C4-2B (cell line): Measurements from ENCODE around the gene EPHB2.

Experiments
- H3K27ac ChIP-seq: fragments of 450-650 bp; 2 replicates; pipeline ENCODE4 v1.5.1; 2017
- CTCF ChIP-seq: fragments of 450-650 bp; conservative IDR thresholded peaks from 2 replicates; pipeline ENCODE4 v1.5.1; 2017; ENCODE audit warnings: mild to moderate bottlenecking
- ZFX ChIP-seq: fragments of 450-650 bp; IDR thresholded peaks from 2 replicates; pipeline ENCODE4 v1.6.1; 2017

The EPHB2 gene

GRCh38 chr1:22879445-22879844 is 168.8 kb downstream of the EPHB2 start:
- no peak overlapping the region for H3K27ac ChIP-seq
- TF ChIP-seq CTCF (no peak), ZFX (no peak)

- TF ChIP-seq CTCF (no peak), ZFX (no peak)
- no peak overlapping the region for H3K27ac ChIP-seq
Measured at GRCh38 chr1:22880174-22880601, 169.5 kb downstream of the EPHB2 start.

GRCh38 chr1:22883406-22883805 is 172.8 kb downstream of the EPHB2 start:
- TF ChIP-seq ZFX (no peak), CTCF (no peak)
- no peak overlapping the region for H3K27ac ChIP-seq

GRCh38 chr1:22884806-22885530 is 174.3 kb downstream of the EPHB2 start:
- TF ChIP-seq CTCF, result no peak
- TF ChIP-seq ZFX, result no peak
- H3K27ac ChIP-seq, result no peak overlapping the region

- H3K27ac ChIP-seq, result no peak overlapping the region
- TF ChIP-seq CTCF, result no peak
Measured at GRCh38 chr1:22886211-22886610, 175.6 kb downstream of the EPHB2 start.

GRCh38 chr1:22887491-22887890 is 176.9 kb downstream of the EPHB2 start:
- TF ChIP-seq CTCF (no peak), ZFX (no peak)

GRCh38 chr1:22888320-22889075 is 177.9 kb downstream of the EPHB2 start:
- no peak overlapping the region for H3K27ac ChIP-seq
- TF ChIP-seq ZFX, result no peak
- no peak for TF ChIP-seq CTCF

More at GRCh38 chr1:22887491-22887890, 176.9 kb downstream of the EPHB2 start:
- no peak overlapping the region for H3K27ac ChIP-seq
